Progenitor cell of endocrine pancreas (in vitro differentiated cells): ENCODE measurements around the gene MYO15A. TPM values are rescaled to one million over a fixed set of nuclear protein-coding genes. Genes with fewer than 3 reads are reported as not detected.

Experiments used
- DNase-seq: peaks from one replicate; pipeline ENCODE4 v3.0.0; 2021; ENCODE audit warnings: low spot score; ENCODE audit not compliant: unreplicated experiment
- H3K27ac Mint-ChIP-seq: 2 replicates; pipeline ENCODE4 v1.8.0; 2021; ENCODE audit warnings: mild to moderate bottlenecking, moderate library complexity, mixed read lengths
- H3K27me3 Mint-ChIP-seq: 2 replicates; pipeline ENCODE4 v1.8.0; 2021; ENCODE audit warnings: mixed read lengths
- H3K36me3 Mint-ChIP-seq: 2 replicates; pipeline ENCODE4 v1.8.0; 2022; ENCODE audit warnings: mixed read lengths; ENCODE audit not compliant: insufficient read depth
- H3K4me1 Mint-ChIP-seq: 2 replicates; pipeline ENCODE4 v1.8.0; 2021; ENCODE audit warnings: low read depth, mixed read lengths
- H3K4me3 Mint-ChIP-seq: 2 replicates; pipeline ENCODE4 v1.8.0; 2021; ENCODE audit warnings: low read depth, mild to moderate bottlenecking, moderate library complexity, mixed read lengths
- H3K9me3 Mint-ChIP-seq: 2 replicates; pipeline ENCODE4 v1.8.0; 2021; ENCODE audit warnings: low read depth, mixed read lengths
- CTCF ChIP-seq: fragments of 200-600 bp; sonication (generic); IDR thresholded peaks from one replicate; pipeline ENCODE4 v1.5.0; 2021; ENCODE audit warnings: antibody characterized with exemption, mild to moderate bottlenecking; ENCODE audit not compliant: unreplicated experiment
- total RNA-seq: library from RNA; stranded (reverse); gene quantifications from 2 replicates; pipeline ENCODE4 v1.2.1, GENCODE V29; 2021

MYO15A gene
- total RNA-seq, 1 donor from 2014 or later: 3.3 TPM

GRCh38 chr17:18076936-18077335 is 31.6 kb upstream of the MYO15A start:
- Mint-ChIP-seq H3K27me3 (peaks cover 5% of the 10 kb centered on the region), H3K36me3 (no peaks in the 10 kb centered on the region), H3K9me3 (no peaks in the 10 kb centered on the region), H3K27ac (no peak overlapping the region), H3K4me1 (no peaks in the 10 kb centered on the region), H3K4me3 (no peak overlapping the region)
- TF ChIP-seq CTCF: no peak
- DNase-seq: no peak

GRCh38 chr17:18079543-18079942 is 29.0 kb upstream of the MYO15A start:
- Mint-ChIP-seq H3K27me3 (peaks cover 5% of the 10 kb centered on the region), H3K36me3 (no peaks in the 10 kb centered on the region), H3K4me3 (no peak overlapping the region), H3K4me1 (no peaks in the 10 kb centered on the region), H3K9me3 (no peaks in the 10 kb centered on the region), H3K27ac (no peak overlapping the region)
- TF ChIP-seq CTCF: no peak
- DNase-seq: no peak

GRCh38 chr17:18084256-18084655 is 24.3 kb upstream of the MYO15A start:
- no peak for DNase-seq
- H3K27me3 Mint-ChIP-seq: peaks cover under 1% of the 10 kb centered on the region
- H3K9me3 Mint-ChIP-seq: no peaks in the 10 kb centered on the region
- TF ChIP-seq CTCF: no peak
- peaks cover 10% of the 10 kb centered on the region for H3K4me1 Mint-ChIP-seq
- H3K36me3 Mint-ChIP-seq: no peaks in the 10 kb centered on the region
- no peak overlapping the region for H3K4me3 Mint-ChIP-seq
- H3K27ac Mint-ChIP-seq: no peak overlapping the region

GRCh38 chr17:18087610-18088491 is 20.7 kb upstream of the MYO15A start, which contains the start of gene DRG2:
DRG2 (plus strand) TSS chr17:18087948; CDS start chr17:18088024, 76 bp downstream.
- peaks cover 3% of the 10 kb centered on the region for H3K36me3 Mint-ChIP-seq
- peak within 1 kb of the TSS; percentile 98 for H3K27ac Mint-ChIP-seq
- TF ChIP-seq CTCF: peak; percentile 16
- peak within 1 kb of the TSS; percentile 99 for H3K4me3 Mint-ChIP-seq
- H3K4me1 Mint-ChIP-seq: peaks cover 10% of the 10 kb centered on the region
- H3K9me3 Mint-ChIP-seq: no peaks in the 10 kb centered on the region
- peak; percentile 91 for DNase-seq
- no peaks in the 10 kb centered on the region for H3K27me3 Mint-ChIP-seq

- H3K4me1 Mint-ChIP-seq: peaks cover 10% of the 10 kb centered on the region
- DNase-seq: no peak
- TF ChIP-seq CTCF: no peak
- H3K27ac Mint-ChIP-seq: peak overlapping the region; percentile 86
- peak overlapping the region; percentile 44 for H3K4me3 Mint-ChIP-seq
- no peaks in the 10 kb centered on the region for H3K27me3 Mint-ChIP-seq
- H3K9me3 Mint-ChIP-seq: no peaks in the 10 kb centered on the region
- peaks cover 9% of the 10 kb centered on the region for H3K36me3 Mint-ChIP-seq
These were observed 18.9 kb upstream of the MYO15A start for GRCh38 chr17:18089613-18090012.
